H1 (cell line): ENCODE data around the gene SPATA13. TPM values are rescaled to one million over a fixed set of nuclear protein-coding genes. Genes with fewer than 3 reads are reported as not detected.

Experiments used
- CTCF ChIA-PET: fragments of 300-600 bp; sonication (Branson Sonifier 250); formaldehyde crosslinking; loops from one replicate; lab custom pipeline; 2021; ENCODE audit not compliant: partially characterized antibody; lab: Charles Lee
- POLR2A ChIA-PET: fragments of 300-600 bp; sonication (Branson Sonifier 250); formaldehyde crosslinking; loops from one replicate; lab custom pipeline; 2021; ENCODE audit warnings: inconsistent platforms; ENCODE audit not compliant: partially characterized antibody; lab: Charles Lee
- DNase-seq, 2 experiments: peaks; one replicate each; pipeline versions ENCODE4 v3.0.0 to v3.0.0-alpha.2; 2010 to 2022; ENCODE audit warnings: low spot score in 2 of 2, low read depth in 1 of 2, mixed read lengths in 1 of 2
- FAIRE-seq: peaks from 2 replicates; lab custom pipeline; 2011; peaks lifted over from hg19 to GRCh38; lab: Jason Lieb, UNC
- H2AFZ ChIP-seq: 2 replicates; pipeline ENCODE4 v1.8.1; 2012; ENCODE audit warnings: low read length, inconsistent platforms
- H2AK5ac ChIP-seq: 2 replicates; pipeline ENCODE4 v1.6.1; 2013; ENCODE audit warnings: low read depth, low read length
- H2BK120ac ChIP-seq: replicated peaks from 2 replicates; pipeline ENCODE3; 2013; ENCODE audit warnings: low read depth, low read length, inconsistent platforms
- H2BK12ac ChIP-seq: 2 replicates; pipeline ENCODE4 v1.6.1; 2013; ENCODE audit warnings: low read depth, low read length
- H2BK15ac ChIP-seq: 2 replicates; pipeline ENCODE4 v1.6.1; 2013; ENCODE audit warnings: low read length
- H2BK20ac ChIP-seq: 2 replicates; pipeline ENCODE4 v1.6.1; 2013; ENCODE audit warnings: low read length
- H2BK5ac ChIP-seq: 2 replicates; pipeline ENCODE4 v1.6.1; 2013; ENCODE audit warnings: low read depth, low read length
- H3K14ac ChIP-seq: 2 replicates; pipeline ENCODE4 v1.6.1; 2013; ENCODE audit warnings: inconsistent platforms; ENCODE audit not compliant: insufficient read length
- H3K18ac ChIP-seq: 2 replicates; pipeline ENCODE4 v1.6.1; 2013; ENCODE audit warnings: low read length; ENCODE audit errors: extremely low read depth
- H3K23ac ChIP-seq: 2 replicates; pipeline ENCODE4 v1.6.1; 2013; ENCODE audit warnings: inconsistent platforms; ENCODE audit not compliant: insufficient read length
- H3K23me2 ChIP-seq: 2 replicates; pipeline ENCODE4 v1.6.1; 2013; ENCODE audit warnings: low read depth, low read length
- H3K27ac ChIP-seq: 2 replicates; pipeline ENCODE4 v1.6.1; 2011; ENCODE audit warnings: low read depth, low read length, inconsistent platforms
- H3K27me3 ChIP-seq, 4 experiments: replicated peaks in 1 of 4; 1 replicate in 1 of 4; 2 replicates in 3 of 4; pipeline versions ENCODE4 v1.6.1 to v1.8.1; 2011 to 2013; ENCODE audit warnings: low read length in 3 of 4, mild to moderate bottlenecking in 3 of 4, inconsistent platforms in 2 of 4, mixed read lengths in 2 of 4, moderate library complexity in 1 of 4; ENCODE audit not compliant: control insufficient read depth in 3 of 4, insufficient read depth in 3 of 4; ENCODE audit errors: extremely low read depth in 1 of 4
- H3K36me3 ChIP-seq, 4 experiments: 2 replicates each; pipeline versions ENCODE4 v1.6.1 to v1.8.1; 2011 to 2013; ENCODE audit warnings: mild to moderate bottlenecking in 4 of 4, low read length in 3 of 4, moderate library complexity in 2 of 4, control low read depth in 1 of 4, inconsistent platforms in 1 of 4; ENCODE audit not compliant: insufficient read depth in 4 of 4, control insufficient read depth in 2 of 4
- H3K4ac ChIP-seq: replicated peaks from 2 replicates; pipeline ENCODE3; 2013; ENCODE audit warnings: low read length, low read depth, mixed read lengths, inconsistent platforms; ENCODE audit not compliant: insufficient read length
- H3K4me1 ChIP-seq, 4 experiments: replicated peaks in 1 of 4; 1 replicate in 1 of 4; 2 replicates in 3 of 4; pipeline versions ENCODE4 v1.6.1 to v1.8.1; 2011 to 2013; ENCODE audit warnings: low read length in 3 of 4, inconsistent platforms in 2 of 4, mixed read lengths in 1 of 4; ENCODE audit not compliant: insufficient read depth in 4 of 4, control insufficient read depth in 3 of 4
- H3K4me2 ChIP-seq, 2 experiments: 2 replicates each; pipeline versions ENCODE4 v1.6.1 to v1.8.1; 2011 to 2013; ENCODE audit warnings: low read depth in 2 of 2, low read length in 2 of 2, control low read depth in 1 of 2, inconsistent platforms in 1 of 2, mild to moderate bottlenecking in 1 of 2; ENCODE audit not compliant: insufficient read depth in 1 of 2
- H3K4me3 ChIP-seq, 4 experiments: fragments of 200-600, 300-600 bp in 1 of 4; sonication (generic), shearing (Covaris generic), sonication (Bioruptor Twin) in 1 of 4; 2 replicates each; pipeline versions ENCODE4 v1.5.1 to v1.8.1; 2011 to 2016; ENCODE audit warnings: low read length in 4 of 4, low read depth in 3 of 4, control low read depth in 2 of 4, inconsistent platforms in 2 of 4, mild to moderate bottlenecking in 2 of 4, mixed read lengths in 1 of 4, moderate library complexity in 1 of 4; ENCODE audit not compliant: insufficient read depth in 2 of 4; ENCODE audit errors: extremely low read depth in 1 of 4
- H3K56ac ChIP-seq: replicated peaks from 2 replicates; pipeline ENCODE3; 2013; ENCODE audit warnings: low read depth, mild to moderate bottlenecking, mixed read lengths, low read length, inconsistent platforms; ENCODE audit not compliant: insufficient read length
- H3K79me1 ChIP-seq: 2 replicates; pipeline ENCODE4 v1.6.1; 2013; ENCODE audit warnings: low read depth, low read length, control low read depth
- H3K79me2 ChIP-seq, 2 experiments: 2 replicates each; pipeline versions ENCODE4 v1.6.1 to v1.8.1; 2012 to 2013; ENCODE audit warnings: low read length in 2 of 2, mild to moderate bottlenecking in 2 of 2, inconsistent platforms in 1 of 2; ENCODE audit not compliant: insufficient read depth in 2 of 2, control insufficient read depth in 1 of 2
- H3K9ac ChIP-seq, 4 experiments: replicated peaks in 1 of 4; 1 replicate in 1 of 4; 2 replicates in 3 of 4; pipeline versions ENCODE4 v1.6.1 to v1.8.1; 2011 to 2013; ENCODE audit warnings: low read depth in 3 of 4, low read length in 3 of 4, control low read depth in 2 of 4, mild to moderate bottlenecking in 2 of 4, moderate library complexity in 2 of 4, inconsistent platforms in 1 of 4; ENCODE audit errors: extremely low read depth in 1 of 4
- H3K9me3 ChIP-seq, 2 experiments: 2 replicates each; pipeline versions ENCODE4 v1.6.1 to v1.8.1; 2012 to 2013; ENCODE audit warnings: mild to moderate bottlenecking in 2 of 2, moderate library complexity in 2 of 2, control low read depth in 1 of 2, inconsistent platforms in 1 of 2, low read depth in 1 of 2, low read length in 1 of 2, mixed read lengths in 1 of 2; ENCODE audit not compliant: insufficient read depth in 2 of 2
- H4K20me1 ChIP-seq, 2 experiments: replicated peaks in 1 of 2; 2 replicates each; pipeline versions ENCODE3 to v1.8.1; 2011 to 2013; ENCODE audit warnings: inconsistent platforms in 2 of 2, low read length in 2 of 2, mild to moderate bottlenecking in 1 of 2; ENCODE audit not compliant: insufficient read depth in 2 of 2, control insufficient read depth in 1 of 2
- H4K5ac ChIP-seq: 2 replicates; pipeline ENCODE4 v1.6.1; 2013; ENCODE audit warnings: low read length, low read depth, mixed read lengths, inconsistent platforms; ENCODE audit not compliant: insufficient read length
- H4K8ac ChIP-seq: 2 replicates; pipeline ENCODE4 v1.8.0; 2013; ENCODE audit warnings: mild to moderate bottlenecking, moderate library complexity, low read length, inconsistent platforms; ENCODE audit not compliant: insufficient read depth; ENCODE audit errors: extremely low read depth
- H4K91ac ChIP-seq: replicated peaks from 2 replicates; pipeline ENCODE3; 2013; ENCODE audit warnings: low read length, mixed read lengths, inconsistent platforms; ENCODE audit not compliant: insufficient read length
- ASH2L ChIP-seq: fragments of 200-600, 300-600 bp; sonication (generic); IDR thresholded peaks from one replicate; pipeline ENCODE4 v1.7.1; 2017; ENCODE audit warnings: low read length
- CHD2 ChIP-seq: IDR thresholded peaks from 2 replicates; pipeline ENCODE4 v1.6.1; 2012; ENCODE audit warnings: low read length, improper control_type of control experiment
- EZH2 ChIP-seq: fragments of 200-600 bp; sonication (generic); IDR thresholded peaks from 2 replicates; pipeline ENCODE4 v1.7.1; 2012; ENCODE audit warnings: low read depth, mild to moderate bottlenecking, moderate library complexity, low read length, inconsistent platforms; ENCODE audit not compliant: severe bottlenecking
- KDM1A ChIP-seq: fragments of 200-600, 300-600 bp; sonication (generic); IDR thresholded peaks from 2 replicates; pipeline ENCODE4 v1.7.1; 2016; ENCODE audit warnings: mild to moderate bottlenecking, low read length, borderline replicate concordance
- KDM5A ChIP-seq: fragments of 200-600 bp; IDR thresholded peaks from 2 replicates; pipeline ENCODE4 v1.7.1; 2012; ENCODE audit warnings: mild to moderate bottlenecking, low read length, inconsistent platforms, mixed read lengths
- NANOG ChIP-seq: IDR thresholded peaks from 2 replicates; pipeline ENCODE4 v1.6.1; 2011; ENCODE audit warnings: low read length, low read depth, mild to moderate bottlenecking, inconsistent platforms; ENCODE audit not compliant: insufficient read depth, poor library complexity, severe bottlenecking
- POU5F1 ChIP-seq: IDR thresholded peaks from 2 replicates; pipeline ENCODE4 v1.6.1; 2011; ENCODE audit warnings: low read depth, mild to moderate bottlenecking, low read length, moderate library complexity
- SIX5 ChIP-seq: IDR thresholded peaks from 2 replicates; pipeline ENCODE4 v1.6.1; 2011; ENCODE audit warnings: mild to moderate bottlenecking, low read depth, low read length
- TAF7 ChIP-seq: optimal IDR thresholded peaks from 2 replicates; pipeline ENCODE3; 2011; ENCODE audit warnings: low read depth, mild to moderate bottlenecking, inconsistent platforms, low read length, moderate library complexity, borderline replicate concordance
- TBP ChIP-seq: IDR thresholded peaks from 2 replicates; pipeline ENCODE4 v1.6.1; 2011; ENCODE audit warnings: low read depth, low read length, improper control_type of control experiment
- TCF12 ChIP-seq: IDR thresholded peaks from 2 replicates; pipeline ENCODE4 v1.6.1; 2011; ENCODE audit warnings: low read depth, mild to moderate bottlenecking, low read length
- WGBS, 2 experiments: shearing (Covaris generic) in 1 of 2; methylation state at CpG; one replicate each; pipeline versions ENCODE4 v1.1.6 to v1.1.7; 2013 to 2015; ENCODE audit warnings: low lambda C conversion rate in 2 of 2, mixed read lengths in 2 of 2, inconsistent platforms in 1 of 2, low coverage in 1 of 2, missing lambda C conversion rate in 1 of 2; ENCODE audit not compliant: insufficient replicate concordance in 2 of 2, insufficient coverage in 1 of 2, insufficient read length in 1 of 2; ENCODE audit errors: extremely low coverage in 1 of 2, missing lambda C conversion rate in 1 of 2; 5-methylcytosine and 5-hydroxymethylcytosine counted together
- polyA plus RNA-seq, 7 experiments: library from polyadenylated mRNA; depleted of rRNA in 3 of 7; stranded (reverse) in 5 of 7; unstranded in 2 of 7; fragments of >200 nt in 5 of 7; fragments of 200-250 nt in 2 of 7; gene quantifications; 1 replicate in 5 of 7; 2 replicates in 1 of 7; 4 replicates in 1 of 7; pipeline versions ENCODE4 v1.2.1 to v1.2.3, GENCODE V29; 2011 to 2013; ENCODE audit warnings: missing spikeins in 2 of 7, mixed read lengths in 2 of 7
- total RNA-seq: library from RNA; stranded (reverse); fragmentation: NEBNext Ultra II Directional; extraction: Animal tissue kit (Norgen Biotek cat#: 25700); gene quantifications from 2 replicates; pipeline ENCODE4 v1.2.1, GENCODE V29; 2021
- TF ChIP-seq, protein P1 (sequence below): IDR thresholded peaks from 2 replicates; pipeline ENCODE4 v1.6.1; 2011; ENCODE audit warnings: low read length, improper control_type of control experiment

The SPATA13 gene
- total and polyA plus RNA-seq, 2 of the 8 experiments (the other 6 are each of a cell fraction or from before 2014, with no cell fraction given) = 12.6 to 30.9 TPM

DNA sequence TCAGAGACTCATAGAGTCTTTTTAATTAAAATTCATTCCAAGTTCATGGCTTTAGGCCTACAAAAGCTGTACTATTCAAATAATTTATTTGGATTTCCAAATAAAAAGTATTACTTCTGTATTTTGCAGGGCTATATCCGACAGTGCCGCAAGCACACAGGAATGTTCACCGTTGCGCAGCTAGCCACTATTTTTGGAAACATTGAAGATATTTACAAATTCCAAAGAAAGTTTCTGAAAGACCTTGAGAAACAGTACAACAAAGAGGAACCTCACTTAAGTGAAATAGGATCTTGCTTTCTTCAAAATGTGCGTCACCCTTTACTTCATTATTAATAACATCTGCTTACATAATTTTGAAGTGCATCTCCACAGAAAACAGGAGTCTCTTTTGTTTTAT is 128.3 kb downstream of the SPATA13 start:
- TF ChIP-seq KDM5A (no peak), EZH2 (no peak), SIX5 (no peak), CHD2 (no peak), TBP (no peak), ASH2L (no peak), TAF7 (no peak), NANOG (no peak), TCF12 (no peak), POU5F1 (no peak), KDM1A (no peak)
- TF ChIP-seq, protein P1, sequence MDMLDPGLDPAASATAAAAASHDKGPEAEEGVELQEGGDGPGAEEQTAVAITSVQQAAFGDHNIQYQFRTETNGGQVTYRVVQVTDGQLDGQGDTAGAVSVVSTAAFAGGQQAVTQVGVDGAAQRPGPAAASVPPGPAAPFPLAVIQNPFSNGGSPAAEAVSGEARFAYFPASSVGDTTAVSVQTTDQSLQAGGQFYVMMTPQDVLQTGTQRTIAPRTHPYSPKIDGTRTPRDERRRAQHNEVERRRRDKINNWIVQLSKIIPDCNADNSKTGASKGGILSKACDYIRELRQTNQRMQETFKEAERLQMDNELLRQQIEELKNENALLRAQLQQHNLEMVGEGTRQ = no peak
- Histone ChIP-seq H2BK5ac (no peak overlapping the region), H2BK120ac (no peak overlapping the region), H3K4me2 (no peak overlapping the region), H4K8ac (no peak overlapping the region; the same call in 1 of the 2 replicates), H2AK5ac (no peak overlapping the region), H3K4me1 (no peaks in the 10 kb centered on the region), H2BK20ac (no peak overlapping the region), H3K4me3 (no peak overlapping the region), H3K23me2 (no peaks in the 10 kb centered on the region), H3K14ac (no peak overlapping the region), H3K79me2 (no peaks in the 10 kb centered on the region), H3K9me3 (no peaks in the 10 kb centered on the region), H4K20me1 (peaks cover 0 to under 1% of the 10 kb centered on the region in 2 experiments), H4K91ac (no peak overlapping the region), H3K56ac (no peak overlapping the region), H3K36me3 (peaks cover 0 to 6% (median 1%) of the 10 kb centered on the region in 4 experiments; a peak in 3 of 8 replicates), H2AFZ (no peak overlapping the region), H3K23ac (no peak overlapping the region), H3K4ac (no peak overlapping the region), H3K9ac (no peak overlapping the region), H2BK15ac (no peak overlapping the region), H3K27me3 (no peaks in the 10 kb centered on the region), H3K27ac (no peak overlapping the region), H4K5ac (no peak overlapping the region), H3K79me1 (peaks cover 2% of the 10 kb centered on the region; the same call in 1 of the 2 replicates), H2BK12ac (no peak overlapping the region), H3K18ac (no peak overlapping the region)
- CTCF ChIA-PET = interaction anchor here (1.2 kb wide), 1 partner anchor 18 kb away, joined by 3 read pairs; no protein-coding TSS in a partner anchor
- WGBS, 2 experiments = 93% methylated on average over 5 of the region's 5 CpGs; no CpG with 5 or more reads in 1 of the 2 experiments
- DNase-seq (no peak), FAIRE-seq (no peak)
- POLR2A ChIA-PET = no interaction called here
